K562 (cell line): ENCODE results near the gene LARP6. TPM values are rescaled to one million over a fixed set of nuclear protein-coding genes. Genes with fewer than 3 reads are reported as not detected.

ENCODE experiments used
- ATAC-seq: fragments of 200-7000 bp; cut with Tn5 transposase; 3 replicates; pipeline ENCODE4 v1.9.1; 2020; ENCODE audit warnings: moderate library complexity
- BruUV-seq: library from RNA; stranded (reverse); fragments of 400-500 nt; replicated peaks from 2 replicates; lab custom pipeline; 2021; lab: Mats Ljungman, UMichigan
- CTCF ChIA-PET: fragments of 300-600 bp; formaldehyde crosslinking; extraction: SDS; loops from one replicate; lab custom pipeline; 2021; ENCODE audit warnings: low intra/inter-chr PET ratio; lab: Yijun Ruan, JAX
- POLR2A ChIA-PET: fragments of 300-600, 350-650 bp; sonication (Branson Sonifier 250); formaldehyde crosslinking; extraction: SDS; loops from one replicate; lab custom pipeline; 2021; ENCODE audit warnings: antibody characterized with exemption, inconsistent platforms; lab: Yijun Ruan, JAX
- DNase-seq, 4 experiments: peaks; one replicate each; pipeline versions ENCODE4 v3.0.0 to v3.0.0-alpha.2; 2011 to 2018; ENCODE audit warnings: low spot score in 3 of 4, mixed read lengths in 3 of 4; ENCODE audit errors: extremely low read depth in 1 of 4
- FAIRE-seq: peaks from 2 replicates; lab custom pipeline; 2011; peaks lifted over from hg19 to GRCh38; lab: Jason Lieb, UNC
- H2AFZ ChIP-seq: 2 replicates; pipeline ENCODE4 v1.6.0; 2011; ENCODE audit warnings: low read depth, low read length, control low read depth, inconsistent platforms
- H3K27ac ChIP-seq: fragments of 200-600 bp; 3 replicates; pipeline ENCODE4 v1.8.0; 2011; ENCODE audit warnings: low read depth, mild to moderate bottlenecking, control low read depth, inconsistent platforms, low read length, moderate library complexity, mixed read lengths; ENCODE audit errors: extremely low read depth
- H3K27me3 ChIP-seq, 2 experiments: fragments of 300-600 bp in 1 of 2; 2 replicates in 1 of 2; 3 replicates in 1 of 2; pipeline versions ENCODE4 v1.6.0 to v1.8.0; 2011; ENCODE audit warnings: inconsistent platforms in 2 of 2, low read length in 2 of 2, mild to moderate bottlenecking in 1 of 2, mixed read lengths in 1 of 2, moderate library complexity in 1 of 2; ENCODE audit not compliant: control insufficient read depth in 2 of 2, insufficient read depth in 2 of 2
- H3K36me3 ChIP-seq: fragments of 300-600 bp; 3 replicates; pipeline ENCODE4 v1.8.0; 2011; ENCODE audit warnings: mild to moderate bottlenecking, low read length, inconsistent platforms; ENCODE audit not compliant: control insufficient read depth, insufficient read depth
- H3K4me1 ChIP-seq, 2 experiments: fragments of 200-600 bp in 1 of 2; replicated peaks in 1 of 2; 2 replicates in 1 of 2; 3 replicates in 1 of 2; pipeline versions ENCODE4 v1.5.1 to v1.8.0; 2011; ENCODE audit warnings: inconsistent platforms in 2 of 2, low read length in 2 of 2, mild to moderate bottlenecking in 1 of 2, mixed read lengths in 1 of 2, moderate library complexity in 1 of 2; ENCODE audit not compliant: control insufficient read depth in 2 of 2, insufficient read depth in 2 of 2
- H3K4me2 ChIP-seq: 2 replicates; pipeline ENCODE4 v1.6.1; 2011; ENCODE audit warnings: low read length, control low read depth, inconsistent platforms, mixed read lengths; ENCODE audit not compliant: insufficient read depth
- H3K4me3 ChIP-seq: fragments of 200-600 bp; sonication (generic), shearing (Covaris generic); 2 replicates; pipeline ENCODE4 v1.5.1; 2016; ENCODE audit warnings: control low read depth, inconsistent platforms
- H3K79me2 ChIP-seq: fragments of 200-600 bp; 3 replicates; pipeline ENCODE4 v1.8.0; 2011; ENCODE audit warnings: low read length, inconsistent platforms; ENCODE audit not compliant: control insufficient read depth, insufficient read depth
- H3K9ac ChIP-seq, 2 experiments: 2 replicates each; pipeline versions ENCODE4 v1.6.0 to v1.6.1; 2011; ENCODE audit warnings: low read depth in 2 of 2, low read length in 2 of 2, control low read depth in 1 of 2, inconsistent platforms in 1 of 2, mild to moderate bottlenecking in 1 of 2, mixed read lengths in 1 of 2; ENCODE audit not compliant: insufficient read depth in 1 of 2
- H3K9me1 ChIP-seq: one replicate; pipeline ENCODE4 v1.6.0; 2011; ENCODE audit warnings: inconsistent platforms, mild to moderate bottlenecking, low read length, moderate library complexity; ENCODE audit not compliant: control insufficient read depth, insufficient read depth
- H3K9me3 ChIP-seq: replicated peaks from 2 replicates; pipeline ENCODE4 v1.5.1; 2011; ENCODE audit warnings: low read depth, low read length, inconsistent platforms; ENCODE audit not compliant: control insufficient read depth, insufficient read depth
- H4K20me1 ChIP-seq: replicated peaks from 2 replicates; pipeline ENCODE4 v1.6.1; 2011; ENCODE audit warnings: low read length, inconsistent platforms, mixed read lengths; ENCODE audit not compliant: control insufficient read depth, insufficient read depth
- BRD9 ChIP-seq: fragments of 450-650 bp; IDR thresholded peaks from 2 replicates; pipeline ENCODE4 v1.6.1; 2018; ENCODE audit warnings: low read depth; ENCODE audit not compliant: partially characterized antibody
- CBFA2T3 ChIP-seq: fragments of 450-650 bp; IDR thresholded peaks from 2 replicates; pipeline ENCODE4 v1.6.1; 2017
- CCNT2 ChIP-seq: IDR thresholded peaks from 2 replicates; pipeline ENCODE4 v1.6.1; 2011; ENCODE audit warnings: borderline replicate concordance, low read depth, mild to moderate bottlenecking, moderate library complexity, mixed read lengths, low read length; ENCODE audit not compliant: insufficient read length; ENCODE audit errors: extremely low read depth
- HMG20A ChIP-seq: fragments of 450-650 bp; formaldehyde crosslinking; conservative IDR thresholded peaks from 2 replicates; pipeline ENCODE4 v1.4.0; 2020; ENCODE audit warnings: mild to moderate bottlenecking, mixed read lengths
- NUFIP1 ChIP-seq: fragments of 450-650 bp; IDR thresholded peaks from 2 replicates; pipeline ENCODE4 v1.6.1; 2018; ENCODE audit not compliant: partially characterized antibody
- POLR3G ChIP-seq: IDR thresholded peaks from 2 replicates; pipeline ENCODE4 v1.6.1; 2011; ENCODE audit not compliant: insufficient read length, insufficient replicate concordance; ENCODE audit errors: extremely low read depth
- PYGO2 ChIP-seq: fragments of 450-650 bp; IDR thresholded peaks from 2 replicates; pipeline ENCODE4 v1.6.1; 2016; ENCODE audit warnings: mild to moderate bottlenecking, missing genetic modification characterization, moderate library complexity, missing compliant biosample characterization
- SRSF1 ChIP-seq: fragments of 200-400 bp; formaldehyde crosslinking; IDR thresholded peaks from 2 replicates; pipeline ENCODE4 v1.6.1; 2017; ENCODE audit warnings: mild to moderate bottlenecking, low read depth, low read length, moderate library complexity
- ZBTB40 ChIP-seq, 2 experiments: fragments of 450-650 bp in 1 of 2; sonication (generic) in 1 of 2; formaldehyde crosslinking in 1 of 2; IDR thresholded peaks; 2 replicates each; pipeline versions ENCODE4 v1.7.1 to v1.9.0; 2016 to 2022; ENCODE audit warnings: inconsistent platforms in 1 of 2, mild to moderate bottlenecking in 1 of 2, missing genetic modification reagents in 1 of 2
- ZNF445 ChIP-seq: fragments of 250-450 bp; sonication (Bioruptor Pico); IDR thresholded peaks from 2 replicates; pipeline ENCODE4 v1.4.0; 2020; ENCODE audit warnings: low read depth, mild to moderate bottlenecking, moderate library complexity
- ZNF561 ChIP-seq: fragments of 450-650 bp; formaldehyde crosslinking; conservative IDR thresholded peaks from 2 replicates; pipeline ENCODE4 v1.4.0; 2020; ENCODE audit warnings: mild to moderate bottlenecking, moderate library complexity
- WGBS: fragments of 100-300 bp; shearing (Covaris generic); methylation state at CpG from one replicate; pipeline ENCODE4 v1.1.6; 2016; ENCODE audit warnings: low coverage, mixed read lengths; ENCODE audit not compliant: insufficient coverage; ENCODE audit errors: missing lambda C conversion rate; 5-methylcytosine and 5-hydroxymethylcytosine counted together
- in situ Hi-C: fragments of 300-500 bp; cut with MboI; formaldehyde crosslinking; loops from 4 replicates; pipeline ENCODE4 v1.15.0; 2018; ENCODE audit warnings: inconsistent platforms, mixed read lengths
- intact Hi-C: fragments of 100-400 bp; cut with micrococcal nuclease; formaldehyde crosslinking; loops from 2 replicates; pipeline ENCODE4 v1.14.2; 2022
- polyA plus RNA-seq, 8 experiments: library from polyadenylated mRNA; depleted of rRNA in 4 of 8; stranded (reverse) in 5 of 8; unstranded in 3 of 8; fragments of >200 nt; fragmentation: Nextera tagmentation in 2 of 8; fragmentation: Illumina TruSeq in 1 of 8; extraction: Ambion mirVana in 2 of 8; extraction: Trizol in 1 of 8; gene quantifications; 2 replicates each; pipeline versions ENCODE4 v1.2.1 to v1.2.3, GENCODE V29; 2011 to 2014; ENCODE audit warnings: inconsistent platforms in 1 of 8, missing spikeins in 1 of 8
- total RNA-seq, 7 experiments: library from RNA; depleted of rRNA in 6 of 7; stranded (reverse); fragments of >200 nt in 6 of 7; fragmentation: Illumina TruSeq in 2 of 7; extraction: Trizol in 2 of 7; gene quantifications; 2 replicates each; pipeline versions ENCODE4 v1.2.1 to v1.2.3, GENCODE V29; 2011 to 2021; ENCODE audit warnings: low replicate concordance in 1 of 7

LARP6 gene
- total and polyA plus RNA-seq, 9 of the 15 experiments (the other 6 are each of a cell fraction or from before 2014, with no cell fraction given) = not detected

GRCh38 chr15:70834999-70835398 is 19.0 kb downstream of the LARP6 start:
- no peaks in the 10 kb centered on the region for H3K36me3 ChIP-seq
- intact Hi-C loops (no loop called here), in situ Hi-C loops (no loop called here)
- H3K79me2 ChIP-seq = no peaks in the 10 kb centered on the region
- WGBS = 0% methylated on average over 2 of the region's 2 CpGs
- H3K4me1 ChIP-seq = no peaks in the 10 kb centered on the region
- H2AFZ ChIP-seq = no peak overlapping the region
- H3K4me2 ChIP-seq = no peak overlapping the region
- POLR2A ChIA-PET = no interaction called here
- H3K9ac ChIP-seq = no peak overlapping the region
- no peaks in the 10 kb centered on the region for H3K9me3 ChIP-seq
- peaks cover 0 to 17% of the 10 kb centered on the region in 2 experiments; a peak in 2 of 5 replicates for H3K27me3 ChIP-seq
- ATAC-seq (no peak), FAIRE-seq (no peak), DNase-seq (no peak)
- no peak overlapping the region for H3K27ac ChIP-seq
- CTCF ChIA-PET = no interaction called here
- no peak overlapping the region for H3K4me3 ChIP-seq
- no peaks in the 10 kb centered on the region for H3K9me1 ChIP-seq
- no TSS peak for BruUV-seq
- no peaks in the 10 kb centered on the region; the same call in 1 of the 2 replicates for H4K20me1 ChIP-seq
- no peak for TF ChIP-seq CBFA2T3
- no peak for TF ChIP-seq PYGO2 (tag)
- no peak for TF ChIP-seq BRD9
- no peak for TF ChIP-seq NUFIP1
- TF ChIP-seq ZBTB40 (IDR thresholded peaks at IDR 0.05) = no peak
- TF ChIP-seq ZBTB40 (CRISPR knock-in tag; IDR thresholded peaks at IDR 0.05) = no peak
- TF ChIP-seq SRSF1 = no peak
- no peak for TF ChIP-seq HMG20A
- no peak for TF ChIP-seq POLR3G
- TF ChIP-seq CCNT2 = no peak
- TF ChIP-seq ZNF561 (CRISPR knock-in tag) = no peak
- no peak for TF ChIP-seq ZNF445 (CRISPR knock-in tag)
